ENCODE results near the gene UNC45A.

DNA sequence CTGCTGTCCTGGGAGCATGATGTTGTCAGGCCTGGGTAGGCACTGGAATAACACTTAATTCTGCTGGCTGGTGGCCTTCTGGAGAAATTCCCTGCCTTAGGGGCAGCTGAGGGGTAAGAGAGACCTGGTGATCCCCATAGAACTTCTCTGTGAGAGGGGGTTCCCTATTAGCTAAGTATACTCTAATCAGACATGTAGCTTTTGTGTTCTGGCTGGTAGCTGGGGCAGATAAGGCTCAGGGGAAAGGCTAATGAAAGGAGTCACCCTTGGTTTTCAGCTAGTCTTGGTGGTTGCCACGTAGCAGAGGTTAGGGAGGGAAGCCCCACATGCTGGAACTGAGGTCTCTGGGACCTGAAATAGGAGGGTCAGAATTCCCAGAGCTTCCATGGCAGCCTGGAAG lies 1.8 kb upstream of the UNC45A start:
- TF ChIP-seq, protein P1, sequence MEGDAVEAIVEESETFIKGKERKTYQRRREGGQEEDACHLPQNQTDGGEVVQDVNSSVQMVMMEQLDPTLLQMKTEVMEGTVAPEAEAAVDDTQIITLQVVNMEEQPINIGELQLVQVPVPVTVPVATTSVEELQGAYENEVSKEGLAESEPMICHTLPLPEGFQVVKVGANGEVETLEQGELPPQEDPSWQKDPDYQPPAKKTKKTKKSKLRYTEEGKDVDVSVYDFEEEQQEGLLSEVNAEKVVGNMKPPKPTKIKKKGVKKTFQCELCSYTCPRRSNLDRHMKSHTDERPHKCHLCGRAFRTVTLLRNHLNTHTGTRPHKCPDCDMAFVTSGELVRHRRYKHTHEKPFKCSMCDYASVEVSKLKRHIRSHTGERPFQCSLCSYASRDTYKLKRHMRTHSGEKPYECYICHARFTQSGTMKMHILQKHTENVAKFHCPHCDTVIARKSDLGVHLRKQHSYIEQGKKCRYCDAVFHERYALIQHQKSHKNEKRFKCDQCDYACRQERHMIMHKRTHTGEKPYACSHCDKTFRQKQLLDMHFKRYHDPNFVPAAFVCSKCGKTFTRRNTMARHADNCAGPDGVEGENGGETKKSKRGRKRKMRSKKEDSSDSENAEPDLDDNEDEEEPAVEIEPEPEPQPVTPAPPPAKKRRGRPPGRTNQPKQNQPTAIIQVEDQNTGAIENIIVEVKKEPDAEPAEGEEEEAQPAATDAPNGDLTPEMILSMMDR (conservative IDR thresholded peaks at IDR 0.05; ENCODE audit: low read length): no peak
- TF ChIP-seq EZH2phosphoT487 (IDR thresholded peaks at IDR 0.05; ENCODE audit: borderline replicate concordance, low read depth, low read length): no peak
